Measurements from ENCODE around the gene CLDN9. TPM values are rescaled to one million over a fixed set of nuclear protein-coding genes. Genes with fewer than 3 reads are reported as not detected.

Gene CLDN9
- polyA plus RNA-seq, 1 donor from 2014 or later, result not detected

DNA sequence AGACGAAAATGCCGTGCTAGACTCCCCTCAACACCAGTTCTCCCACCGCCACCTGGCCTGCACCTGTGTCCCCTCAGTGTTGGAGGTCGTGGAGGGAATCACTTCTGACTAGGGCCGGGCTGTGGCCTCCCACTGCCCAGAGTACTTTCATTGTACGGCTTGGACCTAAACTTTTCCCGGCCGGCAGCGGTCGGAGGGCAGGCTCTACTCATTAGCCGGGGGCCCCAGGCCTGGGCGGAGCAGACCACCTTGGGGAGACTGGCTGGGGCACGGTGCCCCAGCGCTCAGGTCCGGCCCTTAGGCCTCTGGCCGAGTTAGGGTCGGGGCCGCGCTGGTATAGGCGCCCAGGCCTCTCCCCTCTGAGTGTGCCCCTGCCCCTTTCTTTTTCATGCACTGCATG is 4.6 kb downstream of the CLDN9 start:
- Histone ChIP-seq H3K4me3 (ENCODE audit: low read length) (no peak overlapping the region), H3K9me2 (ENCODE audit: insufficient read depth, low read length) (no peaks in the 10 kb centered on the region), H4K20me1 (ENCODE audit: insufficient read depth) (no peaks in the 10 kb centered on the region), H3K4me2 (ENCODE audit: low read length) (no peak overlapping the region), H3K27me3 (ENCODE audit: insufficient read depth, low read depth, low read length) (peaks cover 44% of the 10 kb centered on the region), H3K9ac (ENCODE audit: low read length) (no peak overlapping the region), H3K9me3 (ENCODE audit: low read length) (no peaks in the 10 kb centered on the region), H3F3A (ENCODE audit: insufficient read depth, low read length, poor library complexity, severe bottlenecking) (no peaks in the 10 kb centered on the region), H3K27ac (ENCODE audit: low read length) (no peak overlapping the region), H2AFZ (ENCODE audit: low read depth, low read length) (no peak overlapping the region), H3K36me3 (ENCODE audit: insufficient read depth, low read length) (no peaks in the 10 kb centered on the region), H3K79me2 (replicated peaks; ENCODE audit: insufficient read depth, low read length) (no peaks in the 10 kb centered on the region)
- TF ChIP-seq EZH2 (IDR thresholded peaks at IDR 0.05; ENCODE audit: borderline replicate concordance, insufficient read depth, low read length, poor library complexity, severe bottlenecking) (no peak), RAD21 (conservative IDR thresholded peaks at IDR 0.05) (no peak), MXI1 (conservative IDR thresholded peaks at IDR 0.05; ENCODE audit: poor library complexity, severe bottlenecking) (no peak), SMC3 (conservative IDR thresholded peaks at IDR 0.05; ENCODE audit: poor library complexity) (no peak), POLR2AphosphoS5 (IDR thresholded peaks at IDR 0.05) (no peak), TAF1 (IDR thresholded peaks at IDR 0.05; ENCODE audit: low read depth) (no peak), EP300 (conservative IDR thresholded peaks at IDR 0.05; ENCODE audit: poor library complexity, severe bottlenecking) (no peak)
- TF ChIP-seq, protein P1, sequence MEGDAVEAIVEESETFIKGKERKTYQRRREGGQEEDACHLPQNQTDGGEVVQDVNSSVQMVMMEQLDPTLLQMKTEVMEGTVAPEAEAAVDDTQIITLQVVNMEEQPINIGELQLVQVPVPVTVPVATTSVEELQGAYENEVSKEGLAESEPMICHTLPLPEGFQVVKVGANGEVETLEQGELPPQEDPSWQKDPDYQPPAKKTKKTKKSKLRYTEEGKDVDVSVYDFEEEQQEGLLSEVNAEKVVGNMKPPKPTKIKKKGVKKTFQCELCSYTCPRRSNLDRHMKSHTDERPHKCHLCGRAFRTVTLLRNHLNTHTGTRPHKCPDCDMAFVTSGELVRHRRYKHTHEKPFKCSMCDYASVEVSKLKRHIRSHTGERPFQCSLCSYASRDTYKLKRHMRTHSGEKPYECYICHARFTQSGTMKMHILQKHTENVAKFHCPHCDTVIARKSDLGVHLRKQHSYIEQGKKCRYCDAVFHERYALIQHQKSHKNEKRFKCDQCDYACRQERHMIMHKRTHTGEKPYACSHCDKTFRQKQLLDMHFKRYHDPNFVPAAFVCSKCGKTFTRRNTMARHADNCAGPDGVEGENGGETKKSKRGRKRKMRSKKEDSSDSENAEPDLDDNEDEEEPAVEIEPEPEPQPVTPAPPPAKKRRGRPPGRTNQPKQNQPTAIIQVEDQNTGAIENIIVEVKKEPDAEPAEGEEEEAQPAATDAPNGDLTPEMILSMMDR (IDR thresholded peaks at IDR 0.05; ENCODE audit: poor library complexity, severe bottlenecking), result no peak
- TF ChIP-seq, protein P2, sequence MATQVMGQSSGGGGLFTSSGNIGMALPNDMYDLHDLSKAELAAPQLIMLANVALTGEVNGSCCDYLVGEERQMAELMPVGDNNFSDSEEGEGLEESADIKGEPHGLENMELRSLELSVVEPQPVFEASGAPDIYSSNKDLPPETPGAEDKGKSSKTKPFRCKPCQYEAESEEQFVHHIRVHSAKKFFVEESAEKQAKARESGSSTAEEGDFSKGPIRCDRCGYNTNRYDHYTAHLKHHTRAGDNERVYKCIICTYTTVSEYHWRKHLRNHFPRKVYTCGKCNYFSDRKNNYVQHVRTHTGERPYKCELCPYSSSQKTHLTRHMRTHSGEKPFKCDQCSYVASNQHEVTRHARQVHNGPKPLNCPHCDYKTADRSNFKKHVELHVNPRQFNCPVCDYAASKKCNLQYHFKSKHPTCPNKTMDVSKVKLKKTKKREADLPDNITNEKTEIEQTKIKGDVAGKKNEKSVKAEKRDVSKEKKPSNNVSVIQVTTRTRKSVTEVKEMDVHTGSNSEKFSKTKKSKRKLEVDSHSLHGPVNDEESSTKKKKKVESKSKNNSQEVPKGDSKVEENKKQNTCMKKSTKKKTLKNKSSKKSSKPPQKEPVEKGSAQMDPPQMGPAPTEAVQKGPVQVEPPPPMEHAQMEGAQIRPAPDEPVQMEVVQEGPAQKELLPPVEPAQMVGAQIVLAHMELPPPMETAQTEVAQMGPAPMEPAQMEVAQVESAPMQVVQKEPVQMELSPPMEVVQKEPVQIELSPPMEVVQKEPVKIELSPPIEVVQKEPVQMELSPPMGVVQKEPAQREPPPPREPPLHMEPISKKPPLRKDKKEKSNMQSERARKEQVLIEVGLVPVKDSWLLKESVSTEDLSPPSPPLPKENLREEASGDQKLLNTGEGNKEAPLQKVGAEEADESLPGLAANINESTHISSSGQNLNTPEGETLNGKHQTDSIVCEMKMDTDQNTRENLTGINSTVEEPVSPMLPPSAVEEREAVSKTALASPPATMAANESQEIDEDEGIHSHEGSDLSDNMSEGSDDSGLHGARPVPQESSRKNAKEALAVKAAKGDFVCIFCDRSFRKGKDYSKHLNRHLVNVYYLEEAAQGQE (IDR thresholded peaks at IDR 0.05; ENCODE audit: borderline replicate concordance), result no peak

- peaks cover 38% of the 10 kb centered on the region for H3K27me3 ChIP-seq (ENCODE audit: insufficient read depth, low read depth, low read length)
- H2AFZ ChIP-seq (ENCODE audit: low read depth, low read length), result no peak within 1 kb of the TSS
- no peak within 1 kb of the TSS for H3K9ac ChIP-seq (ENCODE audit: low read length)
- no peaks in the 10 kb centered on the region for H3K36me3 ChIP-seq (ENCODE audit: insufficient read depth, low read length)
- no peaks in the 10 kb centered on the region for H3K79me2 ChIP-seq (replicated peaks; ENCODE audit: insufficient read depth, low read length)
- no peaks in the 10 kb centered on the region for H3K9me2 ChIP-seq (ENCODE audit: insufficient read depth, low read length)
- no peaks in the 10 kb centered on the region for H4K20me1 ChIP-seq (ENCODE audit: insufficient read depth)
- no peaks in the 10 kb centered on the region for H3F3A ChIP-seq (ENCODE audit: insufficient read depth, low read length, poor library complexity, severe bottlenecking)
- H3K27ac ChIP-seq (ENCODE audit: low read length), result no peak within 1 kb of the TSS
- TF ChIP-seq, protein P1 (IDR thresholded peaks at IDR 0.05; ENCODE audit: poor library complexity, severe bottlenecking), result peak; percentile 55
- TF ChIP-seq RAD21 (conservative IDR thresholded peaks at IDR 0.05), result no peak
- H3K9me3 ChIP-seq (ENCODE audit: low read length), result no peaks in the 10 kb centered on the region
- H3K4me3 ChIP-seq (ENCODE audit: low read length), result peak within 1 kb of the TSS; percentile 35
- no peak within 1 kb of the TSS for H3K4me2 ChIP-seq (ENCODE audit: low read length)
These were observed 5.2 kb downstream of the CLDN9 start, which contains the start of gene CLDN6 for GRCh38 chr16:3017794-3018506. Gene CLDN6 (minus strand): TSS chr16:3018183. CDS start chr16:3016021, 2,162 bp downstream.

All from neural cell (in vitro differentiated cells).